GM21717 (cell line): ENCODE data around the gene DDX41.
"Not testable (repeated sequence)": the region's sequence is repeated elsewhere in the genome, so short reads cannot be mapped to it uniquely, and the experiment has no call there.

Experiments
- ATAC-seq: cut with Tn5 transposase; IDR thresholded peaks from one replicate; pipeline ENCODE4 v1.9.1; 2021; ENCODE audit warnings: mild to moderate bottlenecking, moderate library complexity; ENCODE audit not compliant: unreplicated experiment

DDX41 gene

DNA sequence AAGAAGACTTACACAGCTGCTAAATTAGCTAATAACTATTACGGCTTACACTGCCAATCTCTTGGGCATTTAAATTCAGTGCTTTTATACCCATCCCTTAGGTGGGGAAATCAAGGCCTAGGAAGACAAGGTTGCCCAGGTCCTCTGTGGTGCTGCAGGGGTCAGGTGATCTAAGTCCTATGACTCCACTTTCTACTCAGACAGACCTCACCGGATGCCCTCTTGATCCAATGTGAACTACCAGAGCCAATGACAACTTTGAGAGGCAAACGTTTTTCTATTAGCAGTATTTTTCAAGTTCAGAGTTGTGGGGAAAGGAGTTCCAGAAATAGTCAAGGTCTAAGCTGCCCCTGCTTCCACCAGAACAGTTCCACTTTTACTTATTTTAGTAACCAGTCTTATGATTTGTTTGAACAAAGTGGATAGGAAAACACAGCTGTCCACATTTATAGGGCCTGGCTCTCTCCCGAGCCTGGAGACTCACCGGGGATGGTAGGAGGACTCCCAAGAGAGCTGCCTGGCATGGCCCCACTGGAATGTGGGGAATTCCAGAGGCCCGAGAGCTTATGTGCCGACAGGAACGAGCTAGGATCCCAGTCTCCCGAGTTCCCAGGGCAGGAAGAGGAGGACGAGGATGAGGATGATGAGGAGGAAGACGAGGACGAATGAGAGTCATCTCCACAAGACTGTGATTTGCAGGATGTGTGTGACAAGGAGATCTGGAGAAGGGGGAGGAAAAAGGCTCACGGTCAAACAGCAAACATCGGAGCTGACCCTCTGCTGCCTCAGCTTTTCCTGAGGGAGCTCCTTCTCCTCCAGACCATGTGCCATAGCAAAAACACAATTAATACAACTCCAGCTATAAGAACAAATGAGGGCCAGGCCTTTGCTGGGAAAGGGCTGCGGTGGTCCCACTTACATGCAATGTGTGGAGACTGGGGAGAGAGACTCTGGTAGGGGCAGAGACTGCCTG is 20.9 kb upstream of the DDX41 start:
- ATAC-seq, result no peak

DNA sequence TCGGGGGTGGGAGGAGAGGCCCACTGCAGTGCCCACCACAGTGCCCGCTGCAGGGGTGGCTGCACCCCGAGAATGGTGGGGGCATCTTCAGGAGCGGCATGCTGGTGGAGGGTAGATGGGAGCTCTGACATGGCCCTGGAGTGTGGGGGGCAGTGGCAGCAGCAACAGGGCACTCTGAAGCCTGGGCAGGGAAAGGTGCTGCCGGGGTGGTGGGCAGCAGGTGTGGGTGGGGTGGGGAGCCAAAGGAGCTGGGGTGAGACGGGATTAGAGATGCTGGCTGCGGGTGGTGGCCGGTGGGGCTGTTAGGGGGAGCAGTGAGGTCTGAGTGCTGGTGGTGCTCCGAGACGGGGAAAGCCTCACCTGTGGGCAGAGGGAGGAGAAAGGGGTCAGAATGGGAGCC is 19.6 kb upstream of the DDX41 start:
- ATAC-seq, result no peak

DNA sequence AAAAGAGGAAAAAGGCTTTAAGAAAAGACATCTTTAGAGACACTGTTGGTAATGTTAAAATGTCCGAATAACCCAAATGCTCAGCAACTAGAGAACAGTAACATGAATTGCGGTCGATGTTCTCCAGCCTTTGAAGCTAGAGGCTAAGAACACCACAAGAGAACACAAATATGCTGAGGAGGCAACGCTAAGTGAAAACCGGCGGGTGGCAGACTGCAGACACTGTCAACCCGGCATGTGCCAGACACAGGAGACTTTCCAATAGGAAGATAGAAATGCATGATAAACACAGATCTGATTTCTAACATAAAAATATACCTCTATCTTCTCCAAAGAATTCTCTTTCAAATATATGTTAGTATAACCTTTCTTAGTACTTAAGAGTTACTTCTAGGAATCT is 18.4 kb upstream of the DDX41 start:
- ATAC-seq, result no peak

DNA sequence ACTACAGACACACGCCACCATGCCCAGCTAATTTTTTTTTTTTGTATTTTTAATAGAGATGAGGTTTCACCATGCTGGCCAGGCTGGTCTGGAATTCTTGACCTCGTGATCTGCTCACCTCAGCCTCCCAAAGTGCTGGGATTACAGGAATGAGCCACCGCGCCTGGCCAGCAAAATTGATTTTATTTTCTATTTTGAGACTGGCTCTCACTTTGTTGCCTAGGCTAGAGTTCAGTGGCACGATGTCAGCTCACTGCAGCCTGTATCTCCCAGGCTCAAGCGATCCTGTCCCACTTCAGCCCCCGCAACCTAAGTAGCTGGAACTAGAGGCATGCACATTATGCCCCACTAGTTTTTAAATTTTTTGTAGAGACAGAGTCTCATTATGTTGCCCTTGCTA is 17.7 kb upstream of the DDX41 start:
- not testable (repeated sequence) for ATAC-seq

DNA sequence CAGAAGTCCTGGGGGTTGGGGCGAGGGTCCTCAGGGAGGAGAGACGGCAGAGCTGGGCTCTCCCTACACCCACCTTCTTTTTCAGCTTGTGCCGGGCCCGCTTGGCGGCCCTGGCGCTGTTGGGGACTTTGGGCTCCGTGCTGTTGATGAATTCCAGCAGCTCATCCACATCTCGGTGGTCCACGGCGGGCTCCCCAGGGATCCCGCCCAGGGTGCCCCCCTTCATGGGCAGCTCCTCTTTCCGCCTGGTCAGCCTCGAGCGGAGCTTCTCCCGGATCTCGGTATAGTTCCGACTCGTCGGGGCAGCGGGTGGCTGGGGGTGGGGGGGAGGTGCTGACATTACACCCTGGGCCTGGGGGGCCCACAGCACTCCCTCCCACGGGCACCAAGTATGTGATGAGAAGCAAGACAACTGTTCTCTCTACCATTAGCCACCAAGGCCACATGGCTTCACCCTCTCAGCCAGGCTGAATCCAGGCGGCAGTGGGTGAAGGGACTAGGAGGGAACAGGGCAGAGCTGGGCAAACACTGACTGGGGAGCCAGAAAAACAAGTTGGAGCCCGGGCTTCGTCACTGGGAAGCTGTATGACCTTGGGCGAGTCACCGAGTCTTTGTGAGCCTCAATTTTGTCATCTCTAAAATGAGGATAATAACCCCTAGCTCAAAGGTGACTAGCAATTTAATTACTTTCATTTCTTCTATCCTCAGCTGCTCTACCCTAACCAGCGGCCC is 14.6 kb upstream of the DDX41 start:
- ATAC-seq, result no peak

DNA sequence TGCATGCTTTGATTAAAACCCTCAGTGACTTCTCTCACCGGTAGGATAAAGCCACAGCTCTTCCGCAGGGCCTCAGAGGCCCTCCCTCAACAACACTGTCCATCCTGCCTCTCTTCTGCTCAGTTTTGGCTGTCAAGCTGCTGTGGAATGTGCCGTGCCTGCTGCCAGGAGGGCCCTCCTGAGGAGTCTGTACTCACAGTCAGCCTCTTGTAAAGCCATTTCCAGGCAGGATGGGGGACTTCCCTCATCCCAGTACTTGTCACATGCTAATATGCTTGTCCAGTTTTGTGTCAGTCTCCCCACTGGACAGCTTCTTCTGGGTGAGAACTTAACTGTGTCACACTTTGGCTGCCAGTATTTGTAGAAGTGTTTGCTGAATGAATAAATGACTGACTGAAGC is 13.9 kb upstream of the DDX41 start:
- no peak for ATAC-seq

DNA sequence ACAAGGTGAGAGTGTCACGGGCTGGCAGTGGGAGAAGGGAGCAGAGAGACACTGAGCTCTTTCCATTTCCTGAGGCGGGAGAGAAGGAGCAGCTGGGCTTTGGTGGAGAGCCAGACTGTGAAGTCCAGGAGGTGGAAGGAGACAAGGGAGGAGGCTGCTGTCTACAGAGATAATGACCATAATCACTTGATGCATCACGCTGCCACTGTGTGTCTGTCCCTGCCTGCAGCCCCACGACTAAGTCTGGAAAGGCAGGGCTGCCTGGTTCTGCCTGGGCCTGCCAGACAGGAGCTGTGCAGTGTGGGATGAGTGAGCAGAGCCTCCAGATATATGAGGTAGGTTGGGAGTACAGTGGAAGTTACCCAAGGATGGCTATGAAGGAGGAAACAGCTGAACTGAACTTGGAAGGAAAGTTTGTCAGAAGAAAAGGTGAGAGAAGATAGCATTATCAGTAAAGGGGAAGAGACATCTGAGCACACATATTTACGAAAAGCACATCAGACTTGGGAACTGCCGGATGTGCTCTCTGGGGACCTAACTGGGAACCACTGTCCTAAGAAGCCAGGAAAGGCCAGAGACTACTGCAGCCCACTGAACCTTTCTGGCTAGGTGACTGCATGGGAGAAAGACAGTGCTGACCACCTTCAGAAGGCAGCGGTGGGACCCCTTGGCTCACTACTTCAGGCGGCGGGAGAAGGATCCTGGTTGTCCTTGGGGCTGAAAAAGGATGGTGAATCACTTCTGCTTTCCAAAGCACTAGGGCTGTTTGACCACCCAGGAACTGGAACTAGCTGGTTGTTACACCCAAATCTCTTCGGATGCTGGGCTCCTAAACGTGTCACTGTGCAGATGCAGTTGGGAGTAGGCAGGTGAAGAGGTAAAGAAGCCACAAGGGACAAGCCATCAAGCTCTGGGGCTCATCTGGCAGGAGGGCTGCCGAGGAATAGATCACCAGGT is 12.8 kb upstream of the DDX41 start:
- ATAC-seq, result no peak

DNA sequence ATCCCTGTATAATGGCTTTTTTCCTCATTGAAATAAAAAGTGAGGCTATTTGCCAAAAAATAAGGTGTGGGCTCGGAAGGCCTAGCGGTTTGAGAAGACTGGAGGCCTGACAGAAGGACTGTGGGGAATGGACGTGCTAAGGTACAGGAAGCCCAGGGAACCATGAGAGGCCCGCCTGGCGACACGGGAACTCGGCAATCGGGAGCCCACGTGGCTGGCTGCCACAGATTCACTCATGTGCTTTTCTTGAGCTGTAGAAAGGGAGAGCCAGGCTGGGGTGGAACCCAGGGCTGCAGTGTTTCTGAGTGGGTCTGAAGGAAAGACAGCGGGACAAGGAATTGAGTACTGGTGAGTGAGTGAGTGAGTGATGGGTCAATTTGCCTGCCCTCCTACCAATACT is 11.9 kb upstream of the DDX41 start:
- no peak for ATAC-seq

DNA sequence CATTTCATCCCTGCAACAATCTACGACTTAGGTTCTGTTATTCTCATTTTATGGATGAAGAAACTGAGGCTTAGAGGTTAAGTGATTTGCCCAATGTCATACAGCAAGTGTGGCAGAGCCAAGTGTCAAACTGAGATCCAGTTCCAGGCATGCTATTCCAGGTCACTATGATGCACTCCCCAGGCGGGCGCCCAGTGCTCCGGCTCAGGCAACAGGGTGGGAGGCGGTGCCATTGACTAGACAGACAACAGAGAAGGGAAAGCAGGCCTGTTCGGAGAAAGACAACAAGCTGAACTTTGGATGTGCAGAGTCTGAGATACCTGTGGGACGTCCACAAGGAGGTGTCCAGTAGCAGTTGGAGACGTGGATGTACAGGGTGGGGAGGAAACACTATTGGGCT is 10.8 kb upstream of the DDX41 start:
- no peak for ATAC-seq

DNA sequence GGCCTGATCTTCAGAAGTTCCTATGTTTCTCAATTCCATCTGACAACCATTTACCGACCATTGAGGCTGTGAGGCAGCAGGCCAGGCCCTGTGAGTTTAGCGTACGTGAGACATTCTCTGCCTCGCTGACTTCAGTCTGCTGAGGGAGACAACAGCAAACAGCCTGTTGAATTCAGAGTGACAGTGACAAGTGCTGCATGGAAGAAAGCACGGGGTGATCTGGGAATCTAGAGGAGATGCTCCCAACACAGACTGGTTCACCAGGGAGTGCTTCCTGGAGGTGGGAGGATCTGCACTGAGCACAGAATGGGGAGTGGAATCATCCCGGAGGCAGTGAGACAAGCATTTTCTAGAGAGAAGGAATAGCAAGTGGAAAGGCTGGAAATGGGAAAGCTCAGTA is 10.0 kb upstream of the DDX41 start:
- ATAC-seq, result no peak

DNA sequence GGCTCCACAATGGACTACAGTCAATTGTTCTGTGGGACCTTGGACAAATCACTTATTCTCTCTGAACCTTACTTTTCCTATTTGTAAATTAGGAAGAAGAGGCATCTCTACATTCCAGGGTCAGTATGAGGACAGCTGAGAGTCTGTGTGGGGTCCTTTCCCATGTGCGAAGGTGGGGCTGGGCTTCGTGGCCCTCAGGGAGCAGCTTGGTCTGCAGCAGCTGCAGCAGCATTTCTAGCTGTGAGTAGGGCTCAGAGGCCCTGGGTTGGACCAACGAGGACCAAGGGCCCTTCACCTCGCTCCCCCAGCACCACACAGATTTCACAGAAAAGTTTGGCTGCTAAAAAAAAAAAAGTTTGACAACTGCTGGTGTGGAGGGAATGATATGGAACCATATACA is 9.4 kb upstream of the DDX41 start:
- no peak for ATAC-seq

DNA sequence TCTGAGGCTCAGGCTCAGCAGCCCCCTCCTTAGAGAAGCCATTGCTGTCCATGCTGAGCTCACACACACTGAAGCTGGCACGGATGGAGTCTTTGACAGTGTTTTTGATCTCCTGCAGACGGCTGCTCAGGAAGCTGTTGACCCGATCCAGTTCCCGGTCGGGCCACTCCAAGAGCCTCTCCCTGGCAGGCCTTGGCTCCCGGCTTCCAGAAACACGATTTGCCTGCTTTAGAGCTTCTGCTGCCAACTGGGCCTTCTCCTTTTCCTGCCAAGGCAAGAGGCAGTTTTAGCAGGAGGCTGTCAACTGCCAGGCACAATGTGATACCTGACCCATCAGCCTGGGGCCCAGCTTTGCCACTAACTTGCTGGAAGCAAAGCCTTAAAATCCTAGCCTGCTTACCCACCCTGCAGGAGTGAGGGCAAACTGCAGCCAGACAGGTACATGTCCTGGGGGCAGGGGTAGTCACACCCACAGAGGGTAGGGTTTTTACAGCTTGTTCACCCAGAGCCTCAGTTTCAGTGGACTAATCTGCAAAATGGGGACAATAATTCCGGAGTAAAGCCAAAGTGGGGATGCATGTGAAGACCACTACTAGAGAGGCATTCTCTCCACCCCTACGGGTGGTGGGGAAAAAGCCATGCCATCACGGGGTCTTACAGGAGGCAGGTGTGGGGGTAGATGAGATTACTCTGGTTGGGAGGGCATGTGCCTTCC is 8.3 kb upstream of the DDX41 start:
- ATAC-seq, result no peak

DNA sequence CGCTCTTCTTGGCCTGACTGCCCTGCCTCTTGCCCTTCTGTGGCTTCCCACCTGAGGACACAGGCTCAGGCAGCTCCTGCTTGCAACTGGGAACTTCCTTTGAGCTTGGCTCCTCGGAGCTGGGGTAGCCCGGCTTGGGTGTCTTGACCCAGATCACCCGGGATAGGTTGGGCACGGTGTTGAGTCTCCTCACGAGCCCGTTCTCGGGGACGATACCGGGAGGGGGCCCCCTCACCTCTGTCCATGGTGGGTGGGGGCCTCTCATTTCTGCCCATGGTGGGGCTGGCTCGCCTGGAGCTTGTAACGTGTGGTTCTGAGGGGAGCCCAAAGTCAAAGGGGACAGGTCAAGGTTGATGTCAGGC is 7.8 kb upstream of the DDX41 start:
- no peak for ATAC-seq

DNA sequence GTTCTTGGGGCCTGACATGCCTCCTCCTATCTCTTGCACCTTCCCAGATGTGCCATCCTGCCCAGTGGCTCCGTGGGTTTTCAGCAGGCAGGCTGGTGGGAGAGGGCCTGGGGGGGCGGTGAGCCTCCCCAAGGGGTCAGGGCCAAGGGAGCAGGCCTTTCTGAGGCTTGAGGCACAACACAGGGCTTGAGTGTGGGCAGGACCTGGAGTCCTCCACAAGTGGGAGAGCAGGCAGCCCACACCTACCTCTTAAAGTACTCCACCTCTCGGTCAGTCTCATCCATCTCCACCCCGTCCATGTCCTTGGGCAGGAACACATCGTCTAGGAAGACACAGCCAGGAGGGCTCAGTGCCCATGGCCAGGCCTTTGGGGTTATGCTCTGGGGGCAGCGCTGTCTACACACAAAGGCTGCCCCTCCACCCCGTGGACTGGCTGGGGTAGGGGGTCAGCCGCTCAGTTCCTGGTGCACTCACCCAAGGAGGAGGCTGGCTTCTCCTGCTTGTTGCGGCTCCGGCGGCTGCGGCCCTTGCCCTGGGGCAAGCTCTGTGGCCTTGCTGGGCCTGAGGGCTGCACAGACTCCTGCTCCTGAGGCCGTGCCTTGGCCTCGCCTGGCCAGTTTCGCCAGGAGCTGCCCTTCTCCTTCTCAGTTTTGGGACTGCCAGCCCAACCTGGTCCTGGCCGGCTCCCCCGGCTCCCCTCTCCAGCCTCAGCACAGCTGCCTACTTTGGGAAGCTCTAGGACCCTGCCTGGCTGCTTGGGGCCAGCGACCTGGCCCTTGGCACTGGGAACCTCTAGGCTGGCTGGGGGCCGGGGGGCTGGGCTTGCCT is 7.2 kb upstream of the DDX41 start:
- no peak for ATAC-seq

DNA sequence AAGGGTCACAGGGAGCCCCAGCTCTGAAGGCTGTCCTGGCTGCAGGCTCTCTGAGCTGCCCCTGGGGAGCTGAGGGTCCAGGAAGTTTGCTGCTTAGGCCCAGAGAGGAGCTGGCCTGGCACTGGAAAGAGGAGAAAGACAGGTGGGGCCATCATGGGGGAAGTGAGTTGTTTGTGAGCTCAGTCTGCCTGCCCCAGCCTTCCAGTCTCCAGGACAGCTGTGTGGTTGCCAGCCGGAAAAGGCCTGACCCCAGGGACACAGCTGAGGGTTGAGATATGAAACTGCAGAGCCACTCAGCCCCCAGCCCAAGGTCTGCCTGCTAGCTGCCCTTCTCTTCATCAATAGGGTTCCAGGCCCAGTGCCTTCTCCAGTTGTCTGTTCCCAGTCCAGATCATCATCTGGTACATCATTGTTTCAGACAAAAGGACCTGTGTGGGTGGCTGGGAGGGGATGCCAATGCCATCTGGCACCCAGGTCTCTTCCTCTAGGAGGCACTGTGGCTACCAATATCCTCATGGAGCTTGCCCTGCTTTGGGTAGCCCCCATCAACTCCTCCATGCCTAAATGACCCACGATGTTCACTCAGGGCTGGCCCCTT is 4.3 kb upstream of the DDX41 start:
- no peak for ATAC-seq

DNA sequence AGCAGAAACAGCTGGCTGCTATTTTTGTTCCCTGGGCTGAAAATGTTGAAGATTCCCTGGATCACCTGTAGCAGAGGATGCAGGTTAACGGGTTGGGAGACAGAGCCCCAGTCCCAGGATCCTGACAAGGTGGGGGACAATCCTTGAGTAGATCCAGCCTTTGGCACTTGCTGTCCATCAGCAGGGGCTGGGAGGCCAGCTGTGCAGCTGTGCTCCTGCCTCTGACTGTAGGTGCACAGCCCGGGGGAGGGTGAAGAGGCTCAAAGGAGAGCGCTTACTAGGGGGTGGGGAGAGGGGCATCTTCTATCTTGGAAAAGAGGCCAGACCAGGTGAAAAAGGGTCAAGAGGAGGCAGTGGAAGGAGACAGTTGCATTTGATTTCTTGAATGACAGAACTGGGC is 3.5 kb upstream of the DDX41 start:
- no peak for ATAC-seq

DNA sequence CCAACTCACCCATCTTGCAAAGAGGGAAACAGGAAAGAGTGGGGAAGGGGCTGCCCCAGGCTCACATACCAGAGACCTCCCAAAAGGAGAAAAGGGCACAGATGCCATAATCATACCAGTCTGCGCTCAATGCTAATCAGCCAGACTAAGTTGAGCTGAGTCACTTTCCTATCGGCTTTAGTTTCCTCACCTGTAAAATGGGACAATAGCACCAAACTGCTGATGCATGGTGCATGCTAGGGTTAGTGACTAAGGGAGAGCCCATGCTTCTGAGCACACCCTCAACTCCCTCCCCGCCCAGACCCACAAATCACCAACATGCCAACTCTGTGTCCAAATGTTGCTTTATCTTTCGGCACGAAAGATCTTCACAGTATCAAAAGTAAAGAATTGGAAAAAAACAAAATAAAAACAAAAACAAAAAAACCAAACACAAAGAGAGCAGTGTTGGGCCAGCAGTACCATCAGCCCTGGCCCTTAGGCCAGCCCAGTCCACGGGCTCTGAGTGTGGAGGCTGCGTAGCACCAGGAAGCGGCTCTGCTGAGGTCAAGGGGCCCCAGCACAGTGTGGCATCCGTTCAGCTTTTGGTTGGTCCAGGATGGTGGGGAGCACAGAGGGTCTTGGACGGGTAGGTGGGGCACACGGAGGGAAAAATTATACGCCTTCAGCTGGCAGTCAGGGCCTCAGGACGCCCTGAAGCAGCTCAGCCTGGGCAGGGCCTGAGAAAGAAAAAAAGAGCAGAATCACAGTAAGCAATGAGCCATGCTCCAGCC is 2.9 kb upstream of the DDX41 start:
- no peak for ATAC-seq

DNA sequence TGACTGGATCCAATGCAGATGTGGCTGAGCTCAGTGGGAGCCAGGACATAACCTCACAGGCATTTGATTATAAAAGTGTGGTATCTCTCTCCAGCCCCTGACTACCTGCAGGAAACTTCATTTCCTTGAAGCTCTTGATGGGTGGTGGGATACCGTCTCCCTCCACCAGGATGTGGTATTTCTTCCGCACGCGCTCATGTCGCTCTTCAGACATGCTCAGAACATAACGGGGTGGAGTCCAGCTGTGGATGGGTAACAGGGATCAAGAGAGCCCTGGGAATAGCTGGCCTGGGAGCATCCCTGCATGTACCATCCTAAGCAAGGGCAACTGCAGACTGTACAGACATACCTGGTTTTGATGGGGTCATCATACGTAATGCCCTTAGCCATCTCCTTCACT is 1.2 kb downstream of the DDX41 start:
- no peak for ATAC-seq

DNA sequence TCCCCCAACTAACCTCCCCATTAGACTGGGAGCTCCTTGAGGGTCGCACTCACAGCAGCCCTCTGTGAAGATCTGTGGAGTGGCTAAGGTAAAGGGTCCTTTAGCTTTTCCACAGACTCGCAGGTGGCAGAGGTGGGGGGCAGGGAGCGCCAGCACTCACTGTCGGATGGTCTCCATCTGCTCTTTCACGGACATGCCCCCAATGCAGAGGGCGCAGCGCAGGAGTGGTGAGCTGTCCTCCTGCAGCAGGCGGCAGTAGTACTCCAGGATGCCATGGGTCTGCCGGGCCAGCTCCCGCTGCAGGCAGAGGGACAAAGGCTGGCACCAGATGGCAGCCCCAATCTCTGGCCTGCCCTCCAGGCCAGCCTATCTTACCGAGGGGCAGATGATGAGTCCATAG is 2.2 kb downstream of the DDX41 start:
- ATAC-seq, result no peak
